ENCODE data around the gene EHMT1. TPM values are rescaled to one million over a fixed set of nuclear protein-coding genes. Genes with fewer than 3 reads are reported as not detected.
"Not testable (repeated sequence)": the region's sequence is repeated elsewhere in the genome, so short reads cannot be mapped to it uniquely, and the experiment has no call there.

Gene EHMT1
- total and polyA plus RNA-seq, 4 donors = 14.7 to 85.8 (median 51.0) TPM

- Histone ChIP-seq H3K27me3 (ENCODE audit: control insufficient read depth in 1 of 2, insufficient read depth in 2 of 2, low read length in 1 of 2) (no peaks in the 10 kb centered on the region), H3K4me3 (ENCODE audit: low read length in 2 of 2) (no peak overlapping the region), H3K27ac (ENCODE audit: low read depth in 1 of 2, low read length in 2 of 2) (no peak overlapping the region), H3K36me3 (ENCODE audit: control insufficient read depth in 1 of 2, insufficient read depth in 2 of 2, low read length in 1 of 2) (no peaks in the 10 kb centered on the region), H3K9me3 (ENCODE audit: control insufficient read depth, low read length) (peaks cover 1% of the 10 kb centered on the region), H3K4me1 (ENCODE audit: control insufficient read depth in 1 of 2, insufficient read depth in 2 of 2, low read length in 2 of 2) (no peaks in the 10 kb centered on the region)
- DNase-seq = no peak
- intact Hi-C loops (cut with DNase I) = no loop called here
- no peak for ATAC-seq (ENCODE audit: low FRiP score)
- 51 to 53% methylated on average over 10 of the region's 10 CpGs for WGBS, 2 donors
Observed at GRCh38 chr9:137705906-137706305, 87.1 kb downstream of the EHMT1 start.

GRCh38 chr9:137707361-137707760 lies 88.6 kb downstream of the EHMT1 start:
- Histone ChIP-seq H3K9me3 (ENCODE audit: control insufficient read depth, low read length) (peaks cover 1% of the 10 kb centered on the region), H3K36me3 (ENCODE audit: control insufficient read depth in 1 of 2, insufficient read depth in 2 of 2, low read length in 1 of 2) (no peaks in the 10 kb centered on the region), H3K27me3 (ENCODE audit: control insufficient read depth in 1 of 2, insufficient read depth in 2 of 2, low read length in 1 of 2) (no peaks in the 10 kb centered on the region), H3K27ac (ENCODE audit: low read depth in 1 of 2, low read length in 2 of 2) (no peak overlapping the region), H3K4me3 (ENCODE audit: low read length in 2 of 2) (no peak overlapping the region), H3K4me1 (ENCODE audit: control insufficient read depth in 1 of 2, insufficient read depth in 2 of 2, low read length in 2 of 2) (no peaks in the 10 kb centered on the region)
- no peak for ATAC-seq (ENCODE audit: low FRiP score)
- WGBS, 2 donors = 87 to 91% methylated on average over 6 of the region's 6 CpGs
- DNase-seq = no peak
- intact Hi-C loops (cut with DNase I) = no loop called here

DNA sequence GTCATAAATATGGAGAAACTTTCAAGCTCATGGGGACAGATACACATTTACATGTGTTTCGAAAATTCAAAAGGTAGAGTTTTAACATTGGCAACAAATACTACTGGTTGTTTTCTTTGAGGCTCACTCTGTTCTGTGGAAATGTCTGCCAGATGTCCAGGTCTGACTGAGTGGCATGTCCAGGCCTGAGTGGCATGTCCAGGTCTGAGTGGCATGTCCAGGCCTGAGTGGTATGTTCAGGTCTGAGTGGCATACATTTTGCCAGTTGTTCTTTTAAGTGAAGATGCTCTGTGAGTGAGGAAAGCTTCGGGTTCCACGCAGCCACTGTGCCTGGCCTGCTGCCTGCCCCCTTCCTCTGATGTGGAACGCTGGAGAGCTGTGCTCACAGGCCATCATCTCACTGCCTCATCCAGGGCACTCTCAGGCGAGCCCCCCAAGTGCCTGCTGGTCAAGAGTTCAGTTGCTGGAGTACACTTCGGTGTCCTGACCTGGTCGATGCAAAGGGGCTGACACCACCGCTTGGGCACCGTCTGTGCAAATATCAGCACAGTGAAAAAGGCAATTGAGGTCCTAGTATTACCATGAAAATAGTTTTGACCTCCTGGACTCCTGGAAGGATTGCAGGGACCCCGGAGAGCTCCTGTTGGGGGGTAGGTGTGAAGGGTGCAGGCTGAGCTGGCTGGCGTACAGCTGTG lies 89.9 kb downstream of the EHMT1 start:
- no peak overlapping the region for H3K27ac ChIP-seq (ENCODE audit: low read depth in 1 of 2, low read length in 2 of 2)
- no peaks in the 10 kb centered on the region for H3K9me3 ChIP-seq (ENCODE audit: control insufficient read depth, low read length)
- intact Hi-C loops (cut with DNase I) = no loop called here
- no peak overlapping the region for H3K4me3 ChIP-seq (ENCODE audit: low read length in 2 of 2)
- DNase-seq = no peak
- no peaks in the 10 kb centered on the region for H3K27me3 ChIP-seq (ENCODE audit: control insufficient read depth in 1 of 2, insufficient read depth in 2 of 2, low read length in 1 of 2)
- no peaks in the 10 kb centered on the region for H3K36me3 ChIP-seq (ENCODE audit: control insufficient read depth in 1 of 2, insufficient read depth in 2 of 2, low read length in 1 of 2)
- no peak for ATAC-seq (ENCODE audit: low FRiP score)
- H3K4me1 ChIP-seq (ENCODE audit: control insufficient read depth in 1 of 2, insufficient read depth in 2 of 2, low read length in 2 of 2) = no peaks in the 10 kb centered on the region
- 82 to 93% methylated on average over 11 of the region's 11 CpGs for WGBS, 2 donors

GRCh38 chr9:137709411-137710101 lies 90.8 kb downstream of the EHMT1 start:
- no peak for ATAC-seq (ENCODE audit: low FRiP score)
- DNase-seq = no peak

DNA sequence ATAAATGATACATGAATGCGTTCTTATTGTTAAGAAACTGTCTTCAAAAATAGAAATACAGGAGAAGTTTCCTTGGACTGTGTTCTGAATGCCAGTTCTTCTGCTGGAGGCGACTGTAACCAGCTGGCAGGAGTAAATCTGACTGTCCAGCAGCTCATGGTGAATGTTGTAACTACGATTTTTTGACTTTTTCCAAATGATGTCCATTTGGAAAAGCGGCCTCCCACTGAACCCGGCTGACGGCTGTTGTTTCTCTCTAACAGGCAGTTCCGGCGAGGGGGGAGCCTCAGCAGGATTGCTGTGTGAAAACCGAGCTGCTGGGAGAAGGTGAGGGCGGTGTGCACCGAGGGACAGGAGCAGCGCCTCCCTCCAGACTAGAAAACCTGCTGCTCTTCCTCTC lies 91.9 kb downstream of the EHMT1 start:
- Histone ChIP-seq H3K4me1 (ENCODE audit: control insufficient read depth in 1 of 2, insufficient read depth in 2 of 2, low read length in 2 of 2) (no peaks in the 10 kb centered on the region), H3K27me3 (ENCODE audit: control insufficient read depth in 1 of 2, insufficient read depth in 2 of 2, low read length in 1 of 2) (no peaks in the 10 kb centered on the region), H3K36me3 (ENCODE audit: control insufficient read depth in 1 of 2, insufficient read depth in 2 of 2, low read length in 1 of 2) (no peaks in the 10 kb centered on the region), H3K4me3 (ENCODE audit: low read length in 2 of 2) (no peak overlapping the region), H3K9me3 (ENCODE audit: control insufficient read depth, low read length) (no peaks in the 10 kb centered on the region), H3K27ac (ENCODE audit: low read depth in 1 of 2, low read length in 2 of 2) (no peak overlapping the region)
- 66 to 75% methylated on average over 12 of the region's 12 CpGs for WGBS, 2 donors
- ATAC-seq (ENCODE audit: low FRiP score) = no peak
- intact Hi-C loops (cut with DNase I) = no loop called here
- DNase-seq = no peak

More at GRCh38 chr9:137709411-137710101, 90.8 kb downstream of the EHMT1 start:
- H3K9me3 ChIP-seq (ENCODE audit: control insufficient read depth, low read length) = no peaks in the 10 kb centered on the region
- no peaks in the 10 kb centered on the region for H3K27me3 ChIP-seq (ENCODE audit: control insufficient read depth in 1 of 2, insufficient read depth in 2 of 2, low read length in 1 of 2)
- no peaks in the 10 kb centered on the region for H3K4me1 ChIP-seq (ENCODE audit: control insufficient read depth in 1 of 2, insufficient read depth in 2 of 2, low read length in 2 of 2)
- intact Hi-C loops (cut with DNase I) = no loop called here
- no peak overlapping the region for H3K4me3 ChIP-seq (ENCODE audit: low read length in 2 of 2)
- no peaks in the 10 kb centered on the region for H3K36me3 ChIP-seq (ENCODE audit: control insufficient read depth in 1 of 2, insufficient read depth in 2 of 2, low read length in 1 of 2)
- no peak overlapping the region for H3K27ac ChIP-seq (ENCODE audit: low read depth in 1 of 2, low read length in 2 of 2)
- 89 to 94% methylated on average over 14 of the region's 14 CpGs for WGBS, 2 donors

- DNase-seq (no peak), ATAC-seq (ENCODE audit: low FRiP score) (peak; percentile 44)
- intact Hi-C loops (cut with DNase I) = no loop called here
- Histone ChIP-seq H3K27me3 (ENCODE audit: control insufficient read depth in 1 of 2, insufficient read depth in 2 of 2, low read length in 1 of 2) (no peaks in the 10 kb centered on the region), H3K36me3 (ENCODE audit: control insufficient read depth in 1 of 2, insufficient read depth in 2 of 2, low read length in 1 of 2) (no peaks in the 10 kb centered on the region), H3K27ac (ENCODE audit: low read depth in 1 of 2, low read length in 2 of 2) (no peak overlapping the region), H3K9me3 (ENCODE audit: control insufficient read depth, low read length) (no peaks in the 10 kb centered on the region), H3K4me1 (ENCODE audit: control insufficient read depth in 1 of 2, insufficient read depth in 2 of 2, low read length in 2 of 2) (no peaks in the 10 kb centered on the region), H3K4me3 (ENCODE audit: low read length in 2 of 2) (no peak overlapping the region)
- 95% methylated on average over 15 to 18 of the region's 18 CpGs for WGBS, 2 donors
Observed at GRCh38 chr9:137711678-137712105, 92.9 kb downstream of the EHMT1 start.

GRCh38 chr9:137715321-137715720 lies 96.5 kb downstream of the EHMT1 start:
- no peak for DNase-seq
- Histone ChIP-seq H3K4me1 (ENCODE audit: control insufficient read depth in 1 of 2, insufficient read depth in 2 of 2, low read length in 2 of 2) (no peaks in the 10 kb centered on the region), H3K9me3 (ENCODE audit: control insufficient read depth, low read length) (no peaks in the 10 kb centered on the region), H3K4me3 (ENCODE audit: low read length in 2 of 2) (no peak overlapping the region), H3K27me3 (ENCODE audit: control insufficient read depth in 1 of 2, insufficient read depth in 2 of 2, low read length in 1 of 2) (no peaks in the 10 kb centered on the region), H3K36me3 (ENCODE audit: control insufficient read depth in 1 of 2, insufficient read depth in 2 of 2, low read length in 1 of 2) (no peaks in the 10 kb centered on the region), H3K27ac (ENCODE audit: low read depth in 1 of 2, low read length in 2 of 2) (no peak overlapping the region)
- intact Hi-C loops (cut with DNase I) = no loop called here
- ATAC-seq (ENCODE audit: low FRiP score) = no peak
- WGBS, 2 donors = 84 to 91% methylated on average over 12 of the region's 12 CpGs

GRCh38 chr9:137715866-137716693 lies 97.3 kb downstream of the EHMT1 start:
- H3K36me3 ChIP-seq (ENCODE audit: control insufficient read depth in 1 of 2, insufficient read depth in 2 of 2, low read length in 1 of 2); H3K4me3 ChIP-seq (ENCODE audit: low read length in 2 of 2); H3K27ac ChIP-seq (ENCODE audit: low read depth in 1 of 2, low read length in 2 of 2); ATAC-seq (ENCODE audit: low FRiP score); H3K9me3 ChIP-seq (ENCODE audit: control insufficient read depth, low read length); H3K27me3 ChIP-seq (ENCODE audit: control insufficient read depth in 1 of 2, insufficient read depth in 2 of 2, low read length in 1 of 2); intact Hi-C loops (cut with DNase I); DNase-seq; H3K4me1 ChIP-seq (ENCODE audit: control insufficient read depth in 1 of 2, insufficient read depth in 2 of 2, low read length in 2 of 2): not testable (repeated sequence)
- WGBS, 2 donors = 86 to 91% methylated on average over 7 of the region's 7 CpGs
